Posterior cingulate gyrus (tissue), 11 donors: ENCODE results near the gene CSGALNACT2.

Experiments used
- DNase-seq, 10 donors: peaks; one replicate each; pipeline versions ENCODE4 v3.0.0 to v3.0.0-alpha.2; 2020 to 2021; ENCODE audit warnings: mixed read lengths in 3 of 10
- intact Hi-C: fragments of 100-400 bp; cut with DNase I; formaldehyde crosslinking; loops from one replicate; pipeline ENCODE4 v1.15.1; 2023

The CSGALNACT2 gene

DNA sequence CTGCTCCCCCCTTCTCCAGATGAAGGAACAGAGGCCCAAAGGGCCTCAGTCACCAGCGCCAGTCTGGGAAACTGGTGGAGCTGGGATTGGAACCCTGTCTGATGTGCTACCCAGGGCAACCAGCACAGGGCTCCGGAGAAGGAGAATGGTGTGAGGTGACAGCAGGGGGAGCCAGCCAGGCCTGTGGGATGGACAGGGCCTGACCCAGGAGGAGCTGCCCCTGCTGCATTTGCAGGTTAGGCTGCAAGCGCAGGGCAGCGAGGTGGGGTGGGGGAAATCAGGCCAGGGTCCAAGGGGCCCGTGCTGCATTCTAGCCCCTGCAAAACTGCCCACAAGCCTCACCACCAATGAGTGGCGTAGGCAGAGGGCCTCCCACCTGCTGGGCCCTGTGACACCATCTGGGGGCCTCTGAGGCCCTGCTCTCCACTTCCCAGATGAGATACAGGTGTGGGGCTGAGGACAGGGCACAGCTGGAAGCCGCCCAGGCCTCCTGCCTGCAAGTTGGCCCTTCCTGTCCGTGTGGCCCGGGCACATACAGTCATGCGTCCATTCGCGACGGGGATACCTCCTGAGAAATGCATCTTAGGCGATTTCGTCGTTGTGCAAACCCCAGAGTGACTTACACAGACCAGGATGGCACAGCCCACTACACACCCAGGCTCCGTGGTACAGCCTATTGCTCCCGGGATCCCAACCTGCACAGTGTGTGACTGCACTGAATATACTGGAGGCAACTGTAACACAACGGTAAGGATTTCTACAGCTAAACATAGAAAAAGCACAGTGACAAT, 83.4 kb downstream of the CSGALNACT2 start:
- intact Hi-C loops = no loop called here
- peak; percentile 1 to 77 (median 15) for DNase-seq

DNA sequence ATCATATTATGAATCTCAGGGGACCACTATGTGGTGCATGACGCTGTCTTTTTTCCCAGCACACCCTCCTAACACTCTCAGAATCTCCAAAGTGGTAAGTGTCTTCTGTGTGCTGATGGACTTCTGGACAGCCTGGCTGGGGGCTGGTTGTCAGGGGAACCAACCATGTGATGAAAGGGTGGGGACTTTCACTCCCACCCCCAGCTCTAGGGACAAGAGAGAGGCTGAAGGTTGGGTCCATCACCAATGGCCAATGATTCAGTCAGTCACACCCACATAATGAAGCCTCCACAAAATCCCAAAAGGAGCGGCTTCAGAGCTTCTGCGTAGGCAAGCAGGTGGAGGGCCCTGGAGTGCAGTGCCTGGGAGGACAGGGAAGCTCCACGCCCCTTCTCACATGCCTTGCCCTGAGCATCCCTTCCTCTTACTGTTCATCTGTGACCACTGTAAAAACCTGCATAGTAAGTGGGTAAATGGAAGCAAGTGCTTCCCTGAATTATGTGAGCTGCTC, 84.0 kb downstream of the CSGALNACT2 start:
- peak in 8 of 10 donors; percentile 2 to 85 (median 8) for DNase-seq
- intact Hi-C loops = no loop called here

DNA sequence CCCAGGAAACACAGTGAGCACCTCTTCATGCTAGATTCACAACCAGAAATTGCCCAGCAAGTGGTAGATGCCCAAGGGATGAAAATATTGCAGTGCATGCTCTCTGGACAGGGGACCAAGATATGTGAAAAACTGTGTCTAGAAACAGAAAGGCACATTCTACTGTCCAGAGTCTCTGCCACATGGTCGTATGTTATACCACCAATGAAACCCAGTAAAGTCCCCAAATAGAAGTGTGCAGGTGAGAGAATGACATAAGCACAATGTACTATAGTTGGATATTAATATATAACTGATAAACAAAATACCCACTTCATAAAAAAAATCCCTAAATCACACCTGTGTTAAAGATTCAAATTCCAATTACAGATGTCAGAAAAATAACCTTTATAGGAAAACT, 84.8 kb downstream of the CSGALNACT2 start:
- no peak for DNase-seq
- intact Hi-C loops = no loop called here

- intact Hi-C loops = no loop called here
- DNase-seq = no peak
Observed at GRCh38 chr10:43224321-43224720, 86.1 kb downstream of the CSGALNACT2 start.

DNA sequence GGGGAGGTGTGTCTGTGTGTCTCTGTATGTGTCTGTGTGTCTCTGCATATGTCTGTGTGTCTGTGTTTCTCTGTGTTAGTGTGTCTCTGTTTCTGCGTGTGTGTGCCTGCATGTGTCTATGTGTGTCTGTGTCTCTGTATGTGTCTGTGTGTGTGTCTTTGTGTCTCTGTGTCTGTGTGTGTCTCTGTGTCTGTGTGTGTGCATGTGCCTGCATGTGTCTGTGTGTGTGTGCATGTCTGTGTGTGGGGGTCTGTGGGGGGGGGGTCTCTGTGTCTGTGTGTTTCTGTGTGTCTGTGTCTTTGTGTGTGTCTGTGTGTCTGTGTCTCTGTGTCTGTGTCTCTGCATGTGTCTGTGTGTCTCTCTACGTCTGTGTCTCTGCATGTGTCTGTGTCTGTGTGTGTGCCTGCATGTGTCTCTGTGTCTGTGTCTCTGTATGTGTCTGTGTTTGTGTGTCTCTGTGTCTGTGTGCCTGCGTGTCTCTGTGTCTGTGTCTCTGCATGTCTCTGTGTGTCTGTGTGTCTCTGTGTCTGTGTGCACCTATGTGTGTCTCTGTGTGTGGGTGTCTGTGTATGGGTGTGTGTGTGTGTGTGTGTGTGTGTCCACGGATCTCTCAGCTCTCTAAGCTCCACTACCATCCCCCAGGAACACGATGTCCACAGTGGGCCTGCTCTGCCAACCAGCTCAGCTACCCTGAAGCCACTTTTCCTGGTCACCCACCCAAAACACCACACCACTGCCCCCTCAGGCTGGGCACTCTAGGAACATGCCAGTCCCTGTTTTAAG, 87.0 kb downstream of the CSGALNACT2 start:
- DNase-seq = peak in 6 of 10 donors; percentile 6 to 76 (median 46)

DNA sequence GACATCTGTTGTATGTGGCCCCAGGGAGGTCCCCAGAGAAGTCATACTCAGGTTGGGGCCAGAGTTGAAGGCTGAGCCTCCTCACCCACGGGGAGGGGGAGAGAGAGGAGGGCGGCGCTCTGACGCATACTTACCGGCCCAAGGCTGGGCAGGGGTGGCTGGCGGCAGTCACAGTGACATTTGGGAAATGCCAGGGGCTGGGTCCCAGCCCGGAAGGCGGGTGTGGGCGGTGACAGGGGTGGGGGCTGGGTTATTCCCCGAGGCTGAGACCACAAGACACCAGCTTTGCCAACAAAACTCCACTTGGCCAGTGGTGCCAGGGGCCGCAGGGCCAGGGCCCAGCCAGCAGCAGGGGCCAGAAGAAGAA, 87.5 kb downstream of the CSGALNACT2 start:
- peak in 9 of 10 donors; percentile 8 to 80 (median 32) for DNase-seq
- intact Hi-C loops = no loop called here

More for the DNA sequence above, 87.0 kb downstream of the CSGALNACT2 start:
- intact Hi-C loops = no loop called here

DNA sequence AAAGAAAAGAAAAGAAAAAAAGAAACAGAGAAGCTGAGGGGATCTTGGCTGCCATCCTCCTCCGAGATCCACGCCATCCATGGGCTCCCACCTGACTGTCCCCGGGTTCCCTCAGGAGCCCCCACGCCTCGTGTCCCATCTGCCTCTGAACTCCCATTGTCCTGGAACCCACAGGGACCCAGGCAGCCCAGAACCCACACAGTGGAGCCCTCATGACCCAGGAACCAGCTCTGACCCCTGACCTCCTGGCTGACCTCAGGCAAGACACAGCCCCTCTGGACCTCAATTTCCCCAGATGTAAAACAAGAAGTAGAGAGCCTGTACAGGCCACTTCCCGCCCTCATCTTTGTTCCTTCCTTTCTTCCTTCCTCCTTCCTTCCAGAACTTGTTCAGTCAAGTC, 88.2 kb downstream of the CSGALNACT2 start:
- peak in 5 of 10 donors; percentile 3 to 62 (median 13) for DNase-seq
- intact Hi-C loops = no loop called here

DNA sequence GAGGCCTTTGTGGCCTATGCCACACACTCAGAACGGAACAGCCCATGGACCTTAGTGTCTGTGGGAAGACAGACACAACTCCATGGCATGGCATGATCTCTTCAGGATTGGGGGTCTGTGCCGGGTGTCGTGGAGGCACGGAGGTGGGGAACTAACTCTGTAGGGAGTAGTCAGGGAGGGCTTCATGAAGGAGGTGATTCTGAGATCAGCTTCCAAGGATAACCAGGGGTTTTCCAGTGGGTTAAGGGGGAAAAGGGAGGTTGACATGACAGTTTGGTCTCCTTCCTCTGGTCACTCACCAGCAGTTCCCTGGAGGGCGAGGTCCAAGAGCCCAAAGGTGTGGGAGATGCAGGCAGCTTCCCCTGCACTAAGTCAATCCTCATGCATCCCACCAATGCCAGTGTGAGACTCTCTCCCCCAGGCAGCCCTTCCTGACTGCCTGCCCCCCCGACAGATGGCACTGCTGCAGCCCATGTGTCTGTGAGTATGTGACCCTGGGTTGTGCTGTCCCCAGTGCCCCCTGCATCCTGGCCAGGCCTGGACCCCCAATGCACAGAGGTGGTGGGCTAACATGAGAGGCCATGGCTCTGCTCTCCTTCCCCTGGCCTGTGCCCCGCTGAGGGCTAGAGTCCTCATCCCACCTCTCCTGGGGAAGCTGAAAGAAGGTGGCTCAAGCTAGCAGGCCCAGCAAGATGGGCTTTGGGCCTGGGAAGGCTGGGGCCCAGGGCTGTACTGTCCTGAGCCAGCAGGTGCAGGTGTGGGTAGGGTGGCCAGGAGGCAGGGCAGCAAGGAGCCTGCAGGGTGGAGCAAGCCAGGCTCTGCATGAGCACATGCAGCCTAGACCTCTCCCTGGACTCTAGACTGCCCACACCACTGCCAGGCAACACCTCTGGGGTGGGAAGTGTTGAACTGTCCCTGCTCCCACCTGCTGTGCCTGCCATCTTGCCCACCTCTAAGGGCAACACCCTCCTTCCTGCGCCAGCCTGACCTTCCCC, 88.9 kb downstream of the CSGALNACT2 start:
- intact Hi-C loops = no loop called here
- DNase-seq = peak in 7 of 10 donors; percentile 4 to 76 (median 6)

DNA sequence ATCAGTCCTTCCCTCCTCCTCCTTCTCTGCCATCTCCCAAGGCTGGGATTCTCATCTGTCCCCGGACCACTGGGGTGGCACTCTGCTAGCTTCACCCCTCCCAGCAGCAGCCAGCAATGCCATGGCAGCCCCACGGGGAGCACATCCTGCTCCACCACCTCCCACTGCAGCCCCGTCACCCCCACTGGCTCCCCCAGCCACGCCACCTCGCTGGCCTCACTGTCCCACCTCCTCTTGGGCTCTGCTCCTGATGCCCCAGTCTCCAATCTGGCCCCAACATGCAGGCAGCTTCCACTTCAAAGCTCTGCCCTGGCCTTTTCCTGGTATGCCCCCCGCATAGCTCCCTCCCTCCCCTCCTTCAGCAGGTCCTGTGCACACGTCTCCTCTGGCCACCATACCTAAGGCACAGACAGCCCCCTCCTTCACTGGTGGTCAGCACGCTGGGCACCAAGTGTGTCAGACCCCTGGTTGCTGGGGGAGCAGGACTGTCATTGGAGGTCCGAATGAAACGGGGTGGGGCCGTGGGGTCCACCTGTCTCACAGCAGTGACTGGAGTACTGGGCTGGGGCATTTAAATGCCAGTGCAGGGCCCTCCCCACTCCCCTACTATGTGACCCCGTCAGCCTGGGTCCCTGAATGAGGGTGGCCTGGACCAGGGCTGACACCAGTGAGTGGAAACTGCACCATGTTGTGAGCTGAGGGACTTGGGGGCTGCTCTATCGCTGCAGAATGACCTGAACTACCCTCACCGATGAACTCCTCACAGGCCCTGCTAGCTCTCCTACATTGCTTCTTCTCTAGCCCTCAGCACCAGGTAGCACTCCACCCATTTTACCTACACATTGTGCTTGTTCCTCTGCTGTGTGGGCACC, 89.9 kb downstream of the CSGALNACT2 start:
- DNase-seq = peak in 9 of 10 donors; percentile 5 to 70 (median 12)
- intact Hi-C loops = no loop called here

DNA sequence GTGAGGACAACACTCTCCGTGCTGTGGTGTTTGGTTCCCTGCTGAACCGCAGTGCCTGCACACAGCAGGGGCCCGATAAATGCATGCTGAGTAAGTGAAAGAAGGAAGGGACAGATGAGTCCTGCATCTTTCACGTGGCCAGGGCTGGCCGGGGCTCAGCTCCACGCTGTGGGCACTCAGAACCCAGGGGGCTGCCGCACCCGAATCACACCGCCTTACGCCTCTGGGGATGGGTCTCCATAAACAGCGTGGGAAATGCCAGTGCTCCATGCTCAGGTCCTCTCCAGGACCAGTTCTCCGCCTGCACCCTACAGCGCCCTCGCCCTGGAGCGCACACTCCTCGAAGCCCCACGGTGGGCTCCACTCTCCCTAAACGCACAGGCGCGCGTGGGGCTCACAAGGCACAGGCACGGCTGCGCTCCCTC, 90.5 kb downstream of the CSGALNACT2 start:
- peak in 8 of 10 donors; percentile 7 to 84 (median 23) for DNase-seq
- intact Hi-C loops = no loop called here

DNA sequence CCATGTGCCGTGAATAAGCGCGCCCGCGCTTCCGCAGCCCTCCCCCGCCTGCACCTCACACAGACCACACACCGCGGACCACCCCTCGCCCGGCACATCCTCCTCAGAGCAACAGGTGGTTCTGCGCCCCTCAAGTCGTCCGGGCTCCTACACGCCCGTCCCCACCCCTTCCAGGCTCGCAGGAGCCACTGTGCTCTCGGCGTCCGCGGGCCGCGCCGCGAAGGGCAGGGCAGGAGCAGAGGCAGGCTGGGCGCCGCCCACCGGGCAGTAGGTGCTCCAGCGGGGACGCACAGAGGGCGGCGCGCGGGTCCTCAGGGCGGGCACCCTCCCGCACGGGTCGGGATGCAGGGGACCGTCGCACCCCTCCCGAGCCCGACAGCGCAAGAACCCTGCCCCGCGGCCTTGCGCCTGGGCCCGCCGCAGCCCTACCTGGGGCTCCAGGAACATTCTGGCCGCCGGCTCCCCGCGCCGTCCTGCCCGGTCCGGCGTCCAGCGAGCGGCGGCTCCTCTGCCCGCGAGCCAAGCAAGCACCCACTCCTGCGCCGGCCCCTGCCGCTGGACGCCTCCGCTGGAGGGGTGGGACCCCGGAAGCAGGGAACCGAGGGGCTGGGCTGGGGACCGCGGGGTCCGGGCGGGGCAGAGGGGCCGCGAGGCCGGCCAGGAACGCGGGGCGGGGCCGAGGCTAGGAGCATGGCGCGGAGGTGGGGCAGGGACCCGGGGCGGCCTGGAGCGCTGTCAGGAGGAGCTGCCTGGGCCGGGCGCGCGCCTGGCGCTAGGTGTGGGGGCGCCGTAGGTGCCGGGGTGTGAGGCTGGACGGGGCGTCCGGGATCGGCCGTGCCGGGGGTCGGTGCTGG, 91.2 kb downstream of the CSGALNACT2 start:
- intact Hi-C loops = no loop called here
- peak in 9 of 10 donors; percentile 7 to 83 (median 21) for DNase-seq

GRCh38 chr10:43230101-43230908, 92.1 kb downstream of the CSGALNACT2 start:
- intact Hi-C loops = no loop called here
- DNase-seq = peak in 8 of 10 donors; percentile 8 to 81 (median 24)

GRCh38 chr10:43230909-43231522, 92.8 kb downstream of the CSGALNACT2 start:
- DNase-seq = peak in 7 of 10 donors; percentile 8 to 84 (median 33)
- intact Hi-C loops = no loop called here

- intact Hi-C loops = no loop called here
- peak in 8 of 10 donors; percentile 5 to 80 (median 14) for DNase-seq
Observed at GRCh38 chr10:43231523-43232078, 93.4 kb downstream of the CSGALNACT2 start.

DNA sequence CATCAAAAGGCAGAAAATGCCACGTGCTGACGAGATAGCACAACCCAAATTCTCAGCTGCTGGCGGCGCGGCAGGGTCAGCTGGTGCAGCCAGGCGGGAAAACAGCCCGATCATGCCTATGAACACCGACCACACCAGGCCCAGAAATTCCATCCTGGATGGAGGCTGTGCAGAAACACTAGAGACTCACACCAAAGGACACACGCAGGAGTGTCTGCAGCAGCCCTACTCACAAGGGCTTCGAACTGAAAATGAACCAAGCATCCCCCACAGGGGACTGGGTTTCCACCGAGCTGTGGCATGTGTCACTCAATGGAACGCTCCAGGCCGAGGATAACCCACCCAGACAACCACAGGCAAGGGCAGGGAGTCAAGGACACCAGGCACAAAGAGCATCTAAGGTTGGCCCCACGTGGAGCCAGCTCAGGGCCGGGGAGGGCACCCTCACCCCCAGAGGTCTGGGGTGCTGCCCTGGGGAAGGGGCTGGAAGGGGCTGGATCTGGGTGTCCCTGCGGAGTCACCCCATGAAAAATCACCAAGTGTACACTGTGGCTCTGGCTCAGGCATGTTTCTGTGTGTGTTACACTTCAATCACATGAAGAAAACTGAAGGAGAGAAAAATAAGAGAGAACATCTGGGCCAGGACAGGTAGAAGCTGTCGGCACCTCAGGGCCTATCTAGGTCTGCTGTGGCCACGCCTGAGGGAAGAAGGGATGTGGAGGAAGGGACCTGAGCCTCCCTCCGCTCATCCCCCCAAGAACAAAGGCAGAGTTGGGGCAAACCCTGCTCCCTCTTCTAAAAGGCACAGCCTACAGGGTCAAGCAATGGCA, 95.6 kb downstream of the CSGALNACT2 start:
- intact Hi-C loops = no loop called here
- peak in 6 of 10 donors; percentile 8 to 73 (median 36) for DNase-seq
